ENCODE data around the gene EMID1.

EMID1 gene
- total RNA-seq = 0 to 2.6 (median 0) reads per million in 17 experiments

DNA sequence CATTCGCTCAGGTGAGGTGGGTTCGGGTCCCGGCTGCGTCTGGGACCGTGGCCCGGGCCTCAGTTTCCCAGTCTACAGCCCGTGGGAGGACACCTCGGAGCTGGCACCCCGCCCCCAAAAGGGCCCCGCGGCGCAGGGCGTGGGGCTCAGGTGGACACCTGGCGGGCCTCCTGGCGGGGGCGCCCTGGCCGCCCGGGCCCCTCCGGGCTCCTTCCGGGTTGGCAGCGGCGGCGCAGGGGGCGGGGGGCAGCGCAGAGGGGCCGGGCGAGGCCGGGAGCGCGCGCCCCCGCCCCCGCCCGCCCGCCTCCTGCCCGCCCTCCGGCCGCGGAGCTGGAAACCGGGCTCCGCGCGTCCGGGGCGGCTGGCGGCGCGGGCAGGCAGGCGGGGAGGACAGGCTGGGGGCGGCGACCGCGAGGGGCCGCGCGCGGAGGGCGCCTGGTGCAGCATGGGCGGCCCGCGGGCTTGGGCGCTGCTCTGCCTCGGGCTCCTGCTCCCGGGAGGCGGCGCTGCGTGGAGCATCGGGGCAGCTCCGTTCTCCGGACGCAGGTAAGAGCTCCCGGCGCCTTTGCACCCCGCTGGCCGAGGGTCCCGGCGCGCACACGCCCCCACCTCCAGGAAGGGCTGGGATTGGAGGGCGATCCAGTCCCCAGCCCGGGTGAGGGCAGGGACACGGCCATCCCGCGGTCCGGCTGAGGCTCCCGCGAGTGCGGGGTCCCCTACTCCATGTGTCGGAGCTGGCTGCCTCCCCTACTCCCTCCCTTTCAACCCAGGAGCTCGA is at the start of gene EMID1:
TSS of gene EMID1 (plus strand) at position 303 of the 778 bp plus-strand sequence. CDS start at position 446, 143 bp downstream.
- DNase-seq = peak; percentile 16 to 69 (median 34)

DNA sequence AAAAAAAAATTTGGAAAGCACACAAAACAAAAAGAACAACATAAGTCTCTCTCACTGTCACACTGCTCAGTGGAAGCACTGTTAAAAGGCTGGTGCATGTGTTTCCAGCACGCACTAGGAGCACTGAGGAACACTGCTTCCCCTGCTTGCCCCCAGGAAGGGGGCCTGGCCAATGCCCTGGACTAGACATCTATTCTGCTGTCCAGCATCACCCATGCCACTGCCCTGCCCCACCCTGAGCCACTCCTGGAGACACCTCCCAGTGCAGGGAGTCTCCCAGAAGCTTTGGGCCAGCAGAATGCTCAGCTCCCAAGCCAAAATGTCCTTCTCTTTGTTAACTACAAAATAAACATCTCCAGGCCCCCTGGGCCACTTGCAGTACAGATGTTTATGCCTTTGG is 49.7 kb upstream of the EMID1 start:
- no peak for DNase-seq

DNA sequence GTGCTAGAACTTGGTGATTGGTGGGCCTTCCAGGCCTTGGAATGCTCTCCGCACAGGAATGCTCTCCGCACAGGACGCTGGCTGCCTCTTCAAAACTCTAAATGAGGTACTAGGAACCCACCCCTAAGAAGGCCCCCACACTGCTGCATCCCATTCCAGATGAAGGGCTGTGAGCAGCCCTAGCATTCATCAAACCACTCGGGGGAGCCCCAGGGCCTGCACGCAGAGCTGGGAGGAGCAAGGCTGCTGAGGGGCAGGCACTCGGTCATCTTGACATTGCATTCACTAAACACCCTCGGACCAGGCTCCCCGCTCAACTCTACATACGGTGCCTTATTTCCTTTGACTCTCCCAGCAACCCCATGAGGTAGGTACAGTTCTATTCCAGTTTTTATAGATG is 49.2 kb upstream of the EMID1 start:
- peak in 1 of 4 experiments; percentile 35 for DNase-seq

DNA sequence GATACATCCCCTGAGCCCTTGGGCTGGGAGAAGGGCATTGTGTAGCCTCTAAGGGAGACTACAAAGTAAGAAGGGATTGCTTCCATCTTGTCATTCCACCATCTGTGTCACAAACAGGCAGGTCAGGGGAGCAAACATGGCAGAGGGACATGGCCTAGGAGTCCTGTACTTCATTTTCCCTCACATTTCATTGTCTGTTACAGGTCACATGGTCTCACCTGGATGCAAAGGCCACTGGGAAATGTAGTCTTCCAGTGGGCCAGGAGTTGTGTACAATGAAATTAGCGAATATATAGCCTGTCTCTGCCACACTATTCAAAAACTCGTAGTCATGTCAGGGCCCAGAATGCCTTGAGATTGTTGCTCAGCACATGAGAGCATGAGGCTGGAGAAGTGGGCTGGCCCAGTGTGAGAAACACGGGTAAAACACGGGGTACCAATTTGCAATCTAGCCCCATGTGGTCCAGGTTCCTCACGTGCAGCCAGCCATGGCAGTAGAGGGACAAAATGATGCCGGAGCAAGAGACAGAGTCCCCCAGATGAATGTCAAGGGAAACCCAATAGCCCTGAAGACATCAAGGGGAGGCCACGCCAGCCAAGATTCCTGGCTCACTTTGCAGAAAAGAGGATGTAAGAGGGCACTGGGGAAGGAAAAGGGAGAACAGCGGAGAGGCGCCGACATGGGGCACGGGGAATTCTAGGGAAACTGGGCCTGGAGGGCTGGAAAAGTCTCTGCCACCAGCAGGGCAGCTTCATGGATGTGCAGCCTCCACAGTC is 47.7 kb upstream of the EMID1 start:
- DNase-seq = no peak

DNA sequence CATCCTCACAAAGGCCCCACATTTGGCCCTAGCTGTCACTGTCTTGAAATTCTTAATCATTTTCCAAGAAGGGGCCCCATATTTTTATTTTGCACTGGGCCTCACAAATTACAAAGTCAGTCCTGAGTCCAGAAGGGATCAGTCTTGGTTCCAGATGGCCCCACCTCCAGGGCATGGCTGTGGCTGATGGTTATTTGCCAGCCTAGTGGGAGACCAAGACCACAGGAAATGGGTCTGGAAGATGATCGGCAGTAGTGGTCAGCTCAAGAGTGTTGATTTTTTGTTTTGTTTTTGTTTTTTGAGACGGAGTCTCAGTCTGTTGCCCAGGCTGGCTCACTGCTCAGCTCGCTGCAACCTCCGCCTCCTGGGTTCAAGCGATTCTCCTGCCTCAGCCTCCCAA is 47.1 kb upstream of the EMID1 start:
- no peak for DNase-seq

DNA sequence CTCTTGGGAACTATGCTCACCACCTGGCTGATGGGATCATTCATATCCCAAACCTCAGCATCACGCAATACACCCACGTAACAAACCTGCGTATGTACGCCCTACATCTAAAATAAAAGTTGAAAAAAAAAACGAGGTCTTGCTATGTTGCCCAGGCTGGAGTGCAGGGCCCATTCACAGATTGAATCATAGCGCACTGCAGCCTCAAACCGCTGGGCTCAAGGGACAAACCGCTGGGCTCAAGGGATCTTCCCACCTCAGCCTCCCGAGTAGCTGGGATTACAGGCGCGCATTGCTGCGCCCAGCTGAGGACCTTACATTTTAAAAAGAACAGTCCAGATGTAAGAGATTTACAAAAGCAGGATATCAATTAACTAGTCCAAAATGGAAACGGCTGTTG is 41.9 kb upstream of the EMID1 start:
- no peak for DNase-seq

DNA sequence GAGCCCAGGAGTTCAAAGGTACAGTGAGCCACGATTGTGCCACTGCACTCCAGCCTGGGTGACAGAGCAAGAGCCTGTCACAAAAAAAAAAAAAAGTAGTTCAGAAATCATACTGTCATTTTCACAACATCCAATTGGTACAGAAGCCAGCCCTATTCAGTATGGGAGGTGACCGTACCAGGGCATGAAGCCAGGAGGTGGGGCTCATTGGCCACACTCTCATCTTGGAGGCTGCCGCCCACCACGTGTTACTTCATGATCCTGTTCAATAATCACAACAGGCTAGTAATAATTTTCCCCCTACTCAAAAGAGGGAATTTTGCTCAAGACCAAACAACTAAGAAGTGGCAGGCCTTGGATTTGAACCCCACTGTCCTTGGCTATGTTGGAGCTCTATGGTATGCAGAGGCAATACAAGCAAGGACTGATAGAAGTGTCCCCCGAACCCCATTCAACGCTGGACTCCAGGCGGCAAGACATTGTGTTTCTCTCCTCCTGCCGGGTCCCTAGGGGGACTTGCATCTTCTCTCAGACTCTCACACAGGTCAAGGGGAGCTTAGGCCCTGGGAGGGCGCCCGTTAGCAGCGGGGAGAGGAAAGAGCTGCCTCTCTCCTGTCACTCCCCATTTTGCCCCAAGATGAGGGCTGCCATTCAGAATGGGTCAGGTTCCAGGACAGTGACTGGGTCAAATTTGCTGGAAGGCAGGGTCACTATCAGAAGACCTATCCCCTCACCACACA is 40.2 kb upstream of the EMID1 start:
- no peak for DNase-seq

DNA sequence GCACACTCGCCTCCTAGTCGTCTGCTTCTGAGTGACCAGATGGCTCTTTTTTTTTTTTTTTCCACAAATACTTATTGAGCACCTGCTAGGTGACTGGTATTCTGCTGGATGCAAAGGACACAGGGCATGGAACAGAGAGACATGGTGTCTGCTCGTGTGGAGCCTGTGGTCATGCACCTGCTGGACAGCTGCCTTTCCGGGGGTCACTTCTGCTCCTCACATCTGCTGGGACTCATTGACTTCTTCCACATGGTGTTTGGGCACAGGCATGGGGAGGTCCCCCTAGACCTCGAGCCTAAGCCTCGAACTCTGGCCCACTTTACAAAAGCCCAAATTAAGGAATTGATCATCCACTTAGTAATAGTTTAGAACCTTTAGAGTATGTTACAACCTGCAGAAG is 39.5 kb upstream of the EMID1 start:
- DNase-seq = no peak

DNA sequence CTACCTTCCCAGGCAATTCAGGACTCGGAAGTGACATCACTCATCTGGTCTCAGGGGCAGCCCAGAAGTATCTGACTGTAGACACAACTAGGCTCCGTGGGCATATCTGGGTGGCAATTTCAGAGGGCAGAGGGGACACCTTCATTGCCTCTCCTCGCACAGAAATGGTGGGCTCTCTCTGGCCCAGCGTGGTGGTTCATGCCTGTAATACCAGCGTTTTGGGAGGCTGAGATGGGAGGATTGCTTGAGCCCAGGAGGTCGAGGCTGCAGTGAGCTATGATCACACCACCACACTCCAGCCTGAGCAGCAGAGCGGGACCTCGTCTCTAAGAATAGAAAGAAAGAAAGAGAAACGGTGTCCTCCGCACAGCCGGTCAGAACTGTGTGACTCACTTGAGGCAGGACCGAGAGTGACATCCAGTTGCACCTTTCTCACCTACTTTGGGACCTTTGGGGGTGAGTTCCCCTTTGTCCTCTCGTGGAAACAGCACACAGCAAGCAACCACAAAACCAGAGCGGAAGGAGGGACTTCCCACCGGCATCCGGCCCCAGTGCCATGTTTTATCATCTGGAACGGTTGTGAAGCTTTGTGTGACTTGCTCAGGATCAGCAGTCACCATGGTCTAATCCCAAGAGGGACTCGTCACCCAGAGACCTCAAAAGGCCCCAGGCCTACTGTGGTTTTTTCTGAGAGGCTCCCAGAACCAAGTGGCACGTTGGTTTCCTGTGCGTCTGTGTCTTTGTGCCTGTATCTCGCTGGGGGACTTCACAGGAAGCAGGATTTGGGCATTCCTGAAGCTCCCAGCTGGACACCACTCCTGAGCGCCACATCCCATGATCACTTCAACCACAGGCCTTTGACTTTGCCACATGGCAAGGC is 38.4 kb upstream of the EMID1 start:
- peak; percentile 75 to 85 (median 78) for DNase-seq

DNA sequence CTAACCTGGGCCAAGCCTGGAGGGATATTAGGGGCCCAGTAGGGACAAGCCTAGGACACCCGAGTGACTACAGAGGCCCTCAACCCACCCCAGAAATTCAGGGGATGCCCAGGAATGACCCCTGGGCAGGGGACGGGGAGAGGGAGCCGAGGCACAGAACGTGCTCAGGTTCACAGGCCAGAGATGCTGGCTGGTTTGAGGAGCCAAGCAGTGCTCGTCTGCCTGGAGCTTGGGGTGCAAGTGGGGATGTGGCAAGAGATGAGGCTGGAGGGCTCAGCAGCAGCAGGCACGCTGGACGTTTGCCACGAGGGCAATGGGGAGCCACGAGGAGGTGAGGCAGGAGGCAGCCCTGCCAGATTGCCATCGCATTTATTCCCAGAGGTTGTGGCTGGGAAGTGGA is 34.0 kb upstream of the EMID1 start:
- DNase-seq = no peak

DNA sequence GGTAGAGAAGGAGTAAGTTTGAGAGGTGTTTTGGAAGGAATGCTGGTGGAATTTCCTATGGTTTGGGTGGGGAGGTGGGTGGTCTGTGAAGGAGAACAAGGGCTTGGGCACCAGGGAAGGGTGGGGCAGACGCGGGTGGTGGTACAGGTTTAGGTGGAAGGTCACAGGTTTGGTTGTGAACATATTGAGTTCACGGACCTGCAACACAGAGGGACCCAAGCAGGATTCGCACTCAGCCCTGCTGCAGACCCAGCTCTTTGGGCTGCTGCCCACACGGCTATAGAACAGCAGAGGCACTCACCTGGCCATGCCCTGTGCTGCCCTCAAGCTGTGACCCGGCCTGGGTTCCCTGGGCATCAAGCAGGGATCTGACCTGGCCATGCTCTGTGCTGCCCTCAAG is 33.5 kb upstream of the EMID1 start:
- DNase-seq = no peak

DNA sequence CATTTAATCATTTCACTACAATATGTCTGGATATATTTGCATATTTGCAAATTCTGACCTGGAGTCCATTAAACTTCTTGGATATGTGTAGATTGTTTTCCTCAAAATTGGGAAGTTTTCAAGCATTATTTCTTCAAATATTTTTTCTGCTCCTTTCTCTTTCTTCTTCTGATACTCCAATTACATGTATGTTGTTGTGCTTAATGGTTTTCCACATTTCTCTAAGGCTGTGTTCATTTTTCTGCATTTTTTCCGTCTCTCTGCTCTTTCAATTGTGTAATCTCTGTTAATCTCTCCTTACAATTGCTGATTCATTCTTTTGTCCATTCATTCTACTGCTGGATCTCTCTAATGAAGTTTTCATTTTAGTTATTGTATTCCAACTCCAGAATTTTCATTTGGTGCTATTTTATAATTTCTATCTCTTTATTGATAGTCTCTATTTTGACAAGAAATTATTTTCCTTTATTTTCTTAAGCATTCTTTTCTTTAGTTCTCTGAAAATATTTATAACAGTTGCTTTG is 30.3 kb upstream of the EMID1 start:
- DNase-seq = no peak

DNA sequence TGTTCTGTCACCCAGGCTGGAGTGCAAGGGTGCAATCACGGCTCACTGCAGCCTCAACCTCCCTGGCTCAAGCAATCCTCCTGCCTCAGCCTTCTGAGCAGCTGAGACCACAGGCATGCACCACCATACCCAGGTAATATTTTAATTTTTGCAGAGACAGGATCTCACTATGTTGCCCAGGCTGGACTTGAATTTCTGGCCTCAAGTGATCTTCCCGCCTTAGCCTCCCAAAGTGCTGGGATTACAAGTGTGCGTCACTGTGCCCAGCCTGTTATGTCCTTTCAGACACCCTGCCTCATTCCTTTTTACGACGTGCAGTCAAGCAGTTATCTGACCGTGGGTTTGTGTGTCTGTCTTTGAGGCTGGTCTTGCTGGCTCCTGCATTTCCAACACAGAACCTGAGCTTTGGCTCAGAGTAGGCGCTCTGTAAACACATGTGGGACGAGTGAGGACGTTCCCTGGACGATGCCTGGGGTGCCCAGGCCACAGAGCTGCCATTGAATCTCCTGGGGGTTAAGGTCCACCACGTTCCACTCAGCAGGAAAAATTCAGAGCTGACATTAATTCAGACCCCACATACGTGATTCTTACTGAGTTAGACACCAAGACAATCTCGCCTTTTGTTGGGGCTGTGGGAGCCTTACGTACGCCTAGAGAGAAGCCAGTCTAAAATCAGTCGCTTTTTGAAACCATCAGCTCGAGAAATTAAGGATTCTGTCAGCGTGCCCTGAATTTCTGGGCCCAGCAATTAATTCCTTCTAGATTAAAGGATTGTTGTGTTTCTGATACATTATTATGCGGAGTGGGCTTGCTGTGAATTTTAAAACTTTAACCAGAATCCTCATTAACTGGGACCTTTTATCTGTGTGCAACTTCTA is 21.5 kb upstream of the EMID1 start:
- DNase-seq = no peak

DNA sequence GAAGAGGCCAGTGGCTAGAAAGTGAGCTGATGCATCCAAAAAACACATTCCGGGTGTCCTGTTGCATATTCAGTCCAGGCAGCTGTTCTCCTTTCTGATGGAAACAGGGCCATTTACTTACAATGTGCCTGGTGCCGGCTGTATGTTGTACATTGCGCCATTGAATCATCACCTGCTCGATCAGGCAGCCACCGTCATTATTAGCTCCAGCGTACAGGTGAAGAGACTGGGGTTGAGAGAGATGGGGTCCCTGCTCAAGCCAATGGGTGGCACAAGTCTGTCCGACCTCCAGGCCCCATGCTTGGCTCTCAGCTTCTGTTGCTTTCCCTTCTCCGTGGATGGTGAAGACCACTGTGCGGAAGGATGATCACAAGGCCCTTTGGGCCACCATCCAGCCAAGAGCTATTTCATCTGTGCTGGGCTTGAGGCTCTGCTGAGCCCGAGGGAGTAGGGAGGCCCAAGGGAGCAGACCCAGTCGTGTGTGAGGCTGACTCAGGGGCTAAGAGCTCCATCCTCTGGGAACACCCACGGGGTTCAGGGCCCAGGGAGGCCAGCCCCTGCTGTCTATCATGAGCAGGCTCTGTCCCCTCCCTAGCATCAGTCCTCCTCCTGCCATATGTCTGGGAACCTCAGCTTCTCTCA is 20.7 kb upstream of the EMID1 start:
- no peak for DNase-seq

DNA sequence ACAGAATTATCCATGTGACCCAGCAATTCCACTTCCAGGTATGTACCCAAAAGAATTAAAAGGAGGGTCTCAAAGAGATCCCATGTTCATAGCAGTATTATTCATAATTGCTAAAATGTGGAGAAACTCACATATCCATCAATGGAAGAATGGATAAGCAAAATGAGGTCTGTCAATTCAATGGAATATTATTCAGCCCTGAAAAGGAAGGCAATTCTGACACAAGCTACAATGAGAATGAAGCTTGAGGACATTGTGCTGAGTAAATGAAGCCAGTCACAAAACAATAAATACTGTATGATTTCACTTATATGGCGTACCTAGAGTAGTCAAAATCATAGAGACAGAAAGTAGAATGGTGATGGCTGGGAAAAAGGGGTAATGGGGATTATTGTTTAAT is 19.4 kb upstream of the EMID1 start:
- DNase-seq = no peak

DNA sequence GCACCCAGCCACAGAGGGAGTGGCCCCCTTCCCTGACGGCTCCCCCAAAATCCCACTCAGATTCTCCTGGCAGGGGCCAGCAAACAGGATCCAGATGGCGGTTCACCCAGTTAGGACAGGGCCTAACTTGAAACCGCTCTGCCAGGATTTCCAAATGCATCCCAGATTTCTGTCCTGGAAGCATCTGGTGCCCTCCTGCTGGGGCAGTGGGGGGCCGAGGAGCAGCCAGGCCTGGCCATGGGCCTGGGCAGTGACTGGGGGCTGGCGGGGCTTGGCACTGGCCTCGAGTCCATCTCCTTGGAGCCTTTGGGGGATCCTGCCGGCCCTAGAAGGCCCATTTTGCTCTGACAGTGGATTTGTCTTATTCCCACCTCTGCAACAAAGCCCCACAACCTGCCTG is 17.9 kb upstream of the EMID1 start:
- no peak for DNase-seq

DNA sequence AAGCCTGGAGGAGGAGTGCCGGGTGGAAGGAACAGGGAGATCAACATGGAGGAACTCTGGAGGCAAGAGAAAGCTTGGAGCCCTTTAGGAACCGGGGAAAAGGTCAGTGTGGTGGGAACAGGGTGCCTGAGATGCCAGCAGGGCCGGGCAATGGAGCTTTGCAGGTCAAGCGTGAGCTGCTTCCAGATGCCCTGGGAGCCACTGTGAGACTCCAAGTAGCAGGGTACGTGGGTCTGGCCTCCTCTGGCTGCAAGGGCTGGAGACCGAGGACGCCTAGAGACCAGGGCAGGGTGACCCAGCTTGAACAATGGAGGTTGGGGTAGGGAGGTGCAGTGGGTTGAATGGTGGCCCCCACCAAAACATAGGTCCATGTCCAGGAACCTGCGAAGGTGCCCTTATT is 15.6 kb upstream of the EMID1 start:
- no peak for DNase-seq

DNA sequence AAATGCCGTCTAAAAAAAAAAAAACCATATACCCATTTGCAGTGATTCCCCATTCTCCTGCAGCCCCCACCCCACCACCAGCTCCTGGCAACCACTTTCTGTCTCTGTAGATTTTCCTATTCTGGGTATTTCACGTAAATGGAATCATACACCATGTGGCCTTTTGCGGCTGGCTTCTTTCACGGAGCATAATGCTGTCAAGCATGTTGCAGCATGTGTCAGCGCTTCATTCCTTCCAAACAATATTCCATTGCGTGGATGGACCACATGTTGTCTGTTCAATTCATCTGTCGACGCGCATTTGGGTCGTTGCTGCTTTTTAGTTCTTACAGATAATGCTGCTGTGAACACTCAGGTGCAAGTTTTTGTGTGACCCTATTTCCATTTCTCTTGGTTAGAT is 14.8 kb upstream of the EMID1 start:
- DNase-seq = no peak

DNA sequence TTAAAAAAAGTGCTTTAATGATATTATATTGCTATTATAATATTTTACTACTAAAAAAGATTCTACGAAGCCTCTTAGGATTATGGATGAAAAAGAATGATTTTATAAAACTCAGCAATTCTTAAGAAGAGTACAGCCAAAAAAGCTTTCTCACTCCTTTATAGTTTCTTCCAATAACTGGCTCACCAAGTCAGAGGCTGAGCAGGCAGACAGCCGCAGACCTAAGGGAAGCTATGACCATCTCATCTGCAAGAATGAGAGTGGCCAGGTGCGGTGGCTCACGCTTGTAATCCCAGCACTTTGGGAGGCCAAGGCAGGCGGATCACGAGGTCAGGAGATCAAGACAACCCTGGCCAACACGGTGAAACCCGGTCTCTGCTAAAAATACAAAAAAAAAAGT is 12.7 kb upstream of the EMID1 start:
- DNase-seq = no peak

DNA sequence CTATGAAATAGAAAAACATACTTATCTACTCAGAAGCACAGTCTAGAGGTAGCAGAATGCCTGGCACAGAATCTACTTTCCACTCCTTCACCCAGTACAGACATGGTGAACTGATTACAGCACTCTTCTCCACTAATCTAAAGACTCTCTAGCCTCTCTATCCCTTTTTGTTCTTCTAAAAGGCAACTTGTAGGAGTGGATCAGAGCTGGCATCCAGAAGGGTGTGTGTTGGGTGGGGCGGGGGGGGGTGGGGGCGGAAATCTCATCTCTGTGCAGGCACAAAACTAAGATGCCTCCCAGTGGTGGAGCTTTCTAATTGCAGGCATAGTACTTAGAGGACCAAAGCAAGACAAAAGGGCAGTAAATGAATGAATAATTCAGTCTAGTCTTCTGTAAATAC is 11.5 kb upstream of the EMID1 start:
- no peak for DNase-seq
